ENCODE measurements around the gene GPC5.
A peak's percentile ranks its signal among the peaks of the same experiment; 100 is the strongest.
"Not testable (repeated sequence)": the region's sequence is repeated elsewhere in the genome, so short reads cannot be mapped to it uniquely, and the experiment has no call there.

The GPC5 gene

GRCh38 chr13:91836553-91836952 is 438.1 kb downstream of the GPC5 start:
- no peak for DNase-seq

GRCh38 chr13:91845612-91846011 is 447.2 kb downstream of the GPC5 start:
- DNase-seq, result no peak

- no peak for DNase-seq
Observed at GRCh38 chr13:91863699-91864098, 465.3 kb downstream of the GPC5 start.

- no peak for DNase-seq
Observed at GRCh38 chr13:91868351-91868750, 469.9 kb downstream of the GPC5 start.

GRCh38 chr13:91878491-91878890 is 480.1 kb downstream of the GPC5 start:
- DNase-seq, result no peak

GRCh38 chr13:91879360-91879759 is 480.9 kb downstream of the GPC5 start:
- no peak for DNase-seq

GRCh38 chr13:91882918-91883317 is 484.5 kb downstream of the GPC5 start:
- DNase-seq, result no peak

GRCh38 chr13:91889641-91890040 is 491.2 kb downstream of the GPC5 start:
- DNase-seq, result no peak

GRCh38 chr13:91891141-91891540 is 492.7 kb downstream of the GPC5 start:
- DNase-seq, result no peak

GRCh38 chr13:91893040-91893439 is 494.6 kb downstream of the GPC5 start:
- no peak for DNase-seq

GRCh38 chr13:91894316-91894715 is 495.9 kb downstream of the GPC5 start:
- no peak for DNase-seq

- DNase-seq, result no peak
Observed at GRCh38 chr13:91896547-91896946, 498.1 kb downstream of the GPC5 start.

GRCh38 chr13:91898986-91899385 is 500.6 kb downstream of the GPC5 start:
- DNase-seq, result not testable (repeated sequence)

- no peak for DNase-seq
Observed at GRCh38 chr13:91902291-91902690, 503.9 kb downstream of the GPC5 start.

- DNase-seq, result no peak
Observed at GRCh38 chr13:91904005-91904404, 505.6 kb downstream of the GPC5 start.

GRCh38 chr13:91904597-91904996 is 506.2 kb downstream of the GPC5 start:
- DNase-seq, result no peak

GRCh38 chr13:91907398-91907797 is 509.0 kb downstream of the GPC5 start:
- DNase-seq, result no peak

- no peak for DNase-seq
Observed at GRCh38 chr13:91909617-91910016, 511.2 kb downstream of the GPC5 start.

- DNase-seq, result no peak
Observed at GRCh38 chr13:91922969-91923592, 524.7 kb downstream of the GPC5 start.

- no peak for DNase-seq
Observed at GRCh38 chr13:91930687-91931086, 532.3 kb downstream of the GPC5 start.

- no peak for DNase-seq
Observed at GRCh38 chr13:91934354-91934753, 535.9 kb downstream of the GPC5 start.

GRCh38 chr13:91946498-91947070 is 548.2 kb downstream of the GPC5 start:
- DNase-seq, result peak in 7 of 51 donors; percentile 0 to 22 (median 1)

- DNase-seq, result no peak
Observed at GRCh38 chr13:91948736-91949135, 550.3 kb downstream of the GPC5 start.

GRCh38 chr13:91950803-91951202 is 552.4 kb downstream of the GPC5 start:
- DNase-seq, result no peak

All from hypothalamus (tissue), 51 donors.